Tibial artery (tissue), 4 donors: ENCODE results near the gene PXDN.
"Not testable (repeated sequence)": the region's sequence is repeated elsewhere in the genome, so short reads cannot be mapped to it uniquely, and the experiment has no call there.

Source experiments
- DNase-seq, 2 donors: peaks; one replicate each; pipeline ENCODE4 v3.0.0-alpha.2; 2019
- H3K27ac ChIP-seq, 2 donors: fragments of 200-600 bp; sonication (generic) in 1 of 2; 1 replicate in 1 of 2; 2 replicates in 1 of 2; pipeline ENCODE4 v1.5.1; 2018 to 2019; ENCODE audit warnings: mild to moderate bottlenecking in 1 of 2
- H3K27me3 ChIP-seq, 2 donors: fragments of 200-600 bp; sonication (generic) in 1 of 2; one replicate each; pipeline versions ENCODE4 v1.5.1 to v1.6.0; 2016 to 2019
- H3K36me3 ChIP-seq, 3 donors: fragments of 200-600 bp; sonication (generic) in 2 of 3; one replicate each; pipeline ENCODE4 v1.5.1; 2016 to 2019; ENCODE audit warnings: mild to moderate bottlenecking in 2 of 3
- H3K4me1 ChIP-seq, 4 donors: fragments of 200-600 bp; sonication (generic) in 2 of 4; 1 replicate in 3 of 4; 2 replicates in 1 of 4; pipeline ENCODE4 v1.5.1; 2016 to 2019
- H3K4me3 ChIP-seq, 2 donors: fragments of 200-600 bp; sonication (generic) in 1 of 2; 1 replicate in 1 of 2; 2 replicates in 1 of 2; pipeline ENCODE4 v1.5.1; 2018 to 2019; ENCODE audit warnings: mild to moderate bottlenecking in 2 of 2
- H3K9me3 ChIP-seq, 3 donors: fragments of 200-600 bp; sonication (generic) in 1 of 3; one replicate each; pipeline ENCODE4 v1.5.1; 2016 to 2019
- intact Hi-C: fragments of 100-400 bp; cut with DNase I; formaldehyde crosslinking; loops from one replicate; pipeline ENCODE4 v1.15.0; 2023; ENCODE audit warnings: low total_unique reads
- TF ChIP-seq, protein P1 (sequence below), 2 experiments: fragments of 200-600 bp in 1 of 2; fragments of 450-650 bp in 1 of 2; IDR thresholded peaks; one replicate each; pipeline ENCODE4 v1.5.1; 2017 to 2019; ENCODE audit warnings: antibody characterized with exemption in 2 of 2, mild to moderate bottlenecking in 1 of 2, moderate library complexity in 1 of 2

Gene PXDN

DNA sequence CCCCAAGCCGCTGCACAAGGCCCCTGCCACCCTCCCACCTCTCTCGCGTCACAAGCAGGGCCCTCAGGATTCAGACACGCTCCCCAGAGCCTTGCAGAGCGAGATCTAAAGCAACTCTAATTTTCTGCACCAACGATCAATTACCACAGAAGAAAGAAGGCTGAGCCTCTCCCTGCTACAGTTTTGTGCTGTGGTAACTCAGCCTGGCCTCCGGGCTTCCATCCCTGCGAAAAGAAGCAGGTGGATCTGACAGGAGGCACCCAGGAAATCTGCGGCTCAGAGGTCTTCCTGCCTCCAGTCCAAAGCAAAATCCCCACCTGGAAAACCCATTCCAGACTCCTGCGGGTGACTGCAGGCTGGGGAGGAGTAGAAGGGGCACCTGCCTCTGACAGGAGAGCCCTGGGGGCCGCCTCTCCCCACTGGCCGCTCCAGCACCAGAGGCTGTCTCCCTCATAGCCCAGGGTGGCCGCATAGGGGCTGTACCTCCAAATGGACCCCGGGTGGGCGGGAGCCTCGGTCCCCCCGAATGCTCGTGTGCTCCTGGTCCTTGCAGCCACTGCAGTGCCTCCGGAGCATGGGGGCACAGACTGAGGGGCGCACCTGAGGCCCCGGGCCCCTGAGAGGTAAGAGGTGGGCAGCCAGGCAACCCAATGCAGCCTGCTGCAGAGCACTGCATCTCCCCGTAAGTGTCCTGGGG lies 31.0 kb downstream of the PXDN start:
- intact Hi-C loops, result no loop called here
- no peaks in the 10 kb centered on the region for H3K27me3 ChIP-seq
- H3K9me3 ChIP-seq, result no peaks in the 10 kb centered on the region
- H3K36me3 ChIP-seq, result no peaks in the 10 kb centered on the region
- H3K4me3 ChIP-seq, result no peak overlapping the region
- peak overlapping the region; percentile 63 to 73 for H3K27ac ChIP-seq
- TF ChIP-seq, protein P1, sequence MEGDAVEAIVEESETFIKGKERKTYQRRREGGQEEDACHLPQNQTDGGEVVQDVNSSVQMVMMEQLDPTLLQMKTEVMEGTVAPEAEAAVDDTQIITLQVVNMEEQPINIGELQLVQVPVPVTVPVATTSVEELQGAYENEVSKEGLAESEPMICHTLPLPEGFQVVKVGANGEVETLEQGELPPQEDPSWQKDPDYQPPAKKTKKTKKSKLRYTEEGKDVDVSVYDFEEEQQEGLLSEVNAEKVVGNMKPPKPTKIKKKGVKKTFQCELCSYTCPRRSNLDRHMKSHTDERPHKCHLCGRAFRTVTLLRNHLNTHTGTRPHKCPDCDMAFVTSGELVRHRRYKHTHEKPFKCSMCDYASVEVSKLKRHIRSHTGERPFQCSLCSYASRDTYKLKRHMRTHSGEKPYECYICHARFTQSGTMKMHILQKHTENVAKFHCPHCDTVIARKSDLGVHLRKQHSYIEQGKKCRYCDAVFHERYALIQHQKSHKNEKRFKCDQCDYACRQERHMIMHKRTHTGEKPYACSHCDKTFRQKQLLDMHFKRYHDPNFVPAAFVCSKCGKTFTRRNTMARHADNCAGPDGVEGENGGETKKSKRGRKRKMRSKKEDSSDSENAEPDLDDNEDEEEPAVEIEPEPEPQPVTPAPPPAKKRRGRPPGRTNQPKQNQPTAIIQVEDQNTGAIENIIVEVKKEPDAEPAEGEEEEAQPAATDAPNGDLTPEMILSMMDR (IDR thresholded peaks at IDR 0.05), result no peak
- no peak for DNase-seq
- peaks cover 0 to 73% (median 58%) of the 10 kb centered on the region in 4 donors for H3K4me1 ChIP-seq

DNA sequence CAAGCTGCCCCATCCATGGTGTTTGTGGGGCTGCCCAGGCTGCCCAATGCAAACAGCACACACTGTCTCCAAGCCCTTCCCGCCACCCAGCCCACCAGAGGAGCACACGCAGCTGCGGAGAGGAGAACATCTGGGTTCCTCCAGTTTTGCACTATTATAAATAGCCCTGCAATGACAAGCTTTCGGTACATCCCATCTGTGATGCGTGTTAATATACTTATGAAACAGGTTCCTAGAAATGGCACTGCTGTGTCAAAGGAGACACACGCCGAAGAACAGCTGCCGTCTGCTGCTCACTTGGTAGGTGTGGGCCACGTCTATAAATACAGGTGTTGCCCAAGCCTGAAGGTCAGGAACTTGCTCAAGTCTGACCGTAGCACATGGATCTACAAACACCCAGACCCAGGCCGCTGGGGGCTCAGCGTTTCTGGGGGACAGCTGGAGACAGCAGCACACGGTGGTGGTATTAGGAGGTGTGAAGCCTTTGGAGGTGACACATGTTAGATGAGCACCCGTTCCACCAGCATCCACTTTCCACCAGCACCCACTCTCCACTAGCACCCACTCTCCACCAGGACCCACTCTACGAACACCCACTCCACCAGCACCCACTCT lies 34.3 kb downstream of the PXDN start:
- intact Hi-C loops, result no loop called here
- Histone ChIP-seq H3K36me3 (no peaks in the 10 kb centered on the region), H3K27ac (no peak overlapping the region), H3K27me3 (no peaks in the 10 kb centered on the region), H3K4me3 (no peak overlapping the region), H3K4me1 (peaks cover 0 to 76% (median 61%) of the 10 kb centered on the region in 4 donors), H3K9me3 (no peaks in the 10 kb centered on the region)
- TF ChIP-seq, protein P1 (IDR thresholded peaks at IDR 0.05), result no peak
- no peak for DNase-seq

DNA sequence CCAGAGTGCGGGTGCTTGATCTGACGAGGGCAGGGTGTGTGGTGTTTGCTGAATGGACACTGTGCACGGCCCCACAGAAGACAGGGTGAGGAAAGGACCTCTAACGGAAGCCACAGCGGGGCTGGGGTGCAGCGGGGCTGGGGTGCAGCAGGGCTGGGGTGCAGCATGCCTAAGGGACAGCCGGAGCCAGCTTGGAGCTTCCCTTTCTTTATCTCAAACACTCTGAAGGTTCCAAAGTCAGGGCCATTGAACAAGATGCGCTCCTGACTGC lies 35.0 kb downstream of the PXDN start:
- no peaks in the 10 kb centered on the region for H3K9me3 ChIP-seq
- no peaks in the 10 kb centered on the region for H3K36me3 ChIP-seq
- no peaks in the 10 kb centered on the region for H3K27me3 ChIP-seq
- intact Hi-C loops, result no loop called here
- TF ChIP-seq, protein P1 (IDR thresholded peaks at IDR 0.05), result no peak
- DNase-seq, result no peak
- H3K27ac ChIP-seq, result peak overlapping the region in 1 of 2 donors; percentile 60
- H3K4me1 ChIP-seq, result peaks cover 0 to 76% (median 58%) of the 10 kb centered on the region in 4 donors
- H3K4me3 ChIP-seq, result no peak overlapping the region

DNA sequence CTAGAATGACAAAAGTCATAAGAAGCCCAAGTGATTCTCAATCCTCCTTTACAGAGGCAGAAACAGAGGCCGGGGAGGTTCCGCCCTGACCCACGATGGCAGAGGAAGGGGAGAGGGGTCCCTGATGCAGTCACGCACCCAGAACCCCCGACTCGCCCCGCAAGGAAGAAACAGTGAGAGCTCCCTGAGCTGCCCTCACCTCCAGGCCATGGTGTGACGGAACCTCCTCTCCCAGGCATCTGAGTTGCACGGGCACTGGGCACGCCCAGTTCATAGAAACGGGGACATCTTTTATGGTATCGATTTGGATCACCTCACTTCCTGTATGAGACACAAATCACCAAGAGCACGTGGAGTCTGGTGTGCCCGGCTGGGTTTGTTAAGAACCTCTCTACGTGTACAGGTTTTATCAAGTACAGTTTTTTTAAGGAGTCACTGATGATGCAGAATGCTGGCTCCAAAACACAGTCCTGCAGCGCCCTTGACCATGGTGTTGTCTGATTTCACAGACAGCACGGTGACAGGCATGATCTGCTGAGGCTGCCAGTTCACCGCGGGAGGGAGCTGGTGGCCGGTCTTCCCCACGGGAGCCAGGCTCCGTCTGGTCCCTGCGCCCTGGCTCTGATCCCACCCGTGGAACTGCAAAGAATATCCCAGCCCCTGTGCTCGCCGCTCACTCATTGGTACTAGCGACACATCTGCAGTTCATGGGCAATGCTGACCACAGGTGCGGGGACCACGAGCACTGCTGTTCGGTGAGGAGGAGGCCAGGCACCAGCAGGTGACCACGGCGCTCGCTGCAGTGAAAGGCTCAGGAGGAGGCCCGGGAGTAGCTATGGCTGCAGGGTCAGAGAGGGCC lies 35.6 kb downstream of the PXDN start:
- intact Hi-C loops, result no loop called here
- Histone ChIP-seq H3K4me1 (peaks cover 0 to 70% (median 52%) of the 10 kb centered on the region in 4 donors), H3K27ac (peak overlapping the region; percentile 54 to 60), H3K9me3 (no peaks in the 10 kb centered on the region), H3K27me3 (no peaks in the 10 kb centered on the region), H3K4me3 (no peak overlapping the region), H3K36me3 (no peaks in the 10 kb centered on the region)
- DNase-seq, result no peak
- TF ChIP-seq, protein P1 (IDR thresholded peaks at IDR 0.05), result no peak

DNA sequence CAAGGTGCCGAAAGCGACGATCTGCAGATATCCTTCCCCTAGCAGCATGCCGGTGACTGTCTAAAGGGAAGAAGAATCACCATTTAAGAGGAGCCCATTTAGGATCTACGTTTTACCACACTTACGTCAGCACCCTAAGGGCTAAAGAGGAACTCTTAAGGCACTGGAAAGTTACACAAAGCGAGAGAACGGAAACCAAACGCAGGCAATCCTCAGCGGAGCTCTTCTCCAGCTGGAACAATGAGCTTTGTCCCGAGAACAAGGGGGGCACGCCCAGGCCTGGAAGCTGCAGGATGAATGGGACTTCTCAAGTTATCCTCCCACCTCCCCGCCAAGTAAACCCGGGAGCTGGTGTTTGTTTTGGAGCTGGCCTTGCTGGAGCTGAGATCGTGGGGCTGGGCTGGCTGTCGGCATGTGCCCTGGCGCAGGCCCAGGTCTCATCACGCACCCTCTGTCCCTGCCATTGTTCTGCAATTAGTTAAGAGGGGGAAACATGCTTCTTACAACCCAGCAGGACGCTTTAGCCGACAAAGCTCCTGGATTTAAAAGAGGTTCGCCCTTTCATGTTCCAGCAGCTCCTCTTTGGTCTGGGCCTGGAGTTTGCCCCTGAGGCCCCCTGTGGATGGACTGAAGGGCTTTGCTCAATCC lies 36.4 kb downstream of the PXDN start:
- TF ChIP-seq, protein P1 (IDR thresholded peaks at IDR 0.05), result no peak
- intact Hi-C loops, result no loop called here
- H3K4me3 ChIP-seq, result peak overlapping the region; percentile 2 to 31
- DNase-seq, result peak in 1 of 2 donors; percentile 57
- no peaks in the 10 kb centered on the region for H3K36me3 ChIP-seq
- H3K27ac ChIP-seq, result peak overlapping the region; percentile 54 to 60
- H3K9me3 ChIP-seq, result no peaks in the 10 kb centered on the region
- H3K27me3 ChIP-seq, result no peaks in the 10 kb centered on the region
- H3K4me1 ChIP-seq, result peaks cover 0 to 62% (median 44%) of the 10 kb centered on the region in 4 donors

DNA sequence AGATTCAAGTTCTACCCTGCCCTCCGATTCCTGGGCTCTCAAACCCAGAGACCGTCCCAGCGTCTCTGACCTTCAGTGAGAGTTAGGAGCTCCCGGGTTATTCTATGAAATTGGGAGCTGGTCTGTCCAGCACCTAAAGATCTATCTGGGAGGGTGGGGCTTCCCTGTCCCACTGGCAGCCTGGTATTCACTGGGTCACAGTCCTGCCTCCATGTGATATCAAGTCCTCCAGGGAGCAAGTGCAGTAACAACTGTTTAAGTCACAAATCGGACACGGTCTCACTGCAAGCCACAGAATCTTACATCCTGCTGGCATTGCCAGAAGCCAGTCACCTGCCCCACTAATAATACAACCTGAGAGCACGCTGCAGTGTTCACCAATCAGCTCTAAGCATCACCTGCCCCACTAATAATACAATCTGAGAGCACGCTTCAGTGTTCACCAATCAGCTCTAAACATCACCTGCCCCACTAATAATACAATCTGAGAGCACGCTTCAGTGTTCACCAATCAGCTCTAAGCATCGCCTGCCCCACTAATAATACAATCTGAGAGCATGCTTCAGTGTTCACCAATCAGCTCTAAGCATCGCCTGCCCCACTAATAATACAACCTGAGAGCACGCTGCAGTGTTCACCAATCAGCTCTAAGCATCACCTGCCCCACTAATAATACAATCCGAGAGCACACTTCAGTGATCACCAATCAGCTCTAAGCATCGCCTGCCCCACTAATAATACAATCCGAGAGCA lies 38.0 kb downstream of the PXDN start:
- H3K36me3 ChIP-seq, H3K4me3 ChIP-seq, H3K27me3 ChIP-seq, intact Hi-C loops, H3K27ac ChIP-seq, H3K9me3 ChIP-seq, DNase-seq: not testable (repeated sequence)
- H3K4me1 ChIP-seq, result peaks cover 0 to 47% (median 31%) of the 10 kb centered on the region in 4 donors
